ENCODE results near the gene FCGR3B.
"Not testable (repeated sequence)": the region's sequence is repeated elsewhere in the genome, so short reads cannot be mapped to it uniquely, and the experiment has no call there.

GRCh38 chr1:161576676-161577075 is 54.3 kb downstream of the FCGR3B start:
- TF ChIP-seq, protein P1, sequence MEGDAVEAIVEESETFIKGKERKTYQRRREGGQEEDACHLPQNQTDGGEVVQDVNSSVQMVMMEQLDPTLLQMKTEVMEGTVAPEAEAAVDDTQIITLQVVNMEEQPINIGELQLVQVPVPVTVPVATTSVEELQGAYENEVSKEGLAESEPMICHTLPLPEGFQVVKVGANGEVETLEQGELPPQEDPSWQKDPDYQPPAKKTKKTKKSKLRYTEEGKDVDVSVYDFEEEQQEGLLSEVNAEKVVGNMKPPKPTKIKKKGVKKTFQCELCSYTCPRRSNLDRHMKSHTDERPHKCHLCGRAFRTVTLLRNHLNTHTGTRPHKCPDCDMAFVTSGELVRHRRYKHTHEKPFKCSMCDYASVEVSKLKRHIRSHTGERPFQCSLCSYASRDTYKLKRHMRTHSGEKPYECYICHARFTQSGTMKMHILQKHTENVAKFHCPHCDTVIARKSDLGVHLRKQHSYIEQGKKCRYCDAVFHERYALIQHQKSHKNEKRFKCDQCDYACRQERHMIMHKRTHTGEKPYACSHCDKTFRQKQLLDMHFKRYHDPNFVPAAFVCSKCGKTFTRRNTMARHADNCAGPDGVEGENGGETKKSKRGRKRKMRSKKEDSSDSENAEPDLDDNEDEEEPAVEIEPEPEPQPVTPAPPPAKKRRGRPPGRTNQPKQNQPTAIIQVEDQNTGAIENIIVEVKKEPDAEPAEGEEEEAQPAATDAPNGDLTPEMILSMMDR (IDR thresholded peaks at IDR 0.05) = not testable (repeated sequence)
- not testable (repeated sequence) for TF ChIP-seq POLR2A (IDR thresholded peaks at IDR 0.05)

All from uterus (tissue), 2 donors.